Panc1 (cell line): ENCODE results near the gene ATP11A.

ENCODE experiments used
- CTCF ChIP-seq: fragments of 450-650 bp; IDR thresholded peaks from 2 replicates; pipeline ENCODE4 v1.5.1; 2017; ENCODE audit warnings: mild to moderate bottlenecking
- POLR2AphosphoS5 ChIP-seq: IDR thresholded peaks from 2 replicates; pipeline ENCODE4 v1.6.1; 2012; ENCODE audit warnings: mild to moderate bottlenecking, low read depth, low read length, moderate library complexity

DNA sequence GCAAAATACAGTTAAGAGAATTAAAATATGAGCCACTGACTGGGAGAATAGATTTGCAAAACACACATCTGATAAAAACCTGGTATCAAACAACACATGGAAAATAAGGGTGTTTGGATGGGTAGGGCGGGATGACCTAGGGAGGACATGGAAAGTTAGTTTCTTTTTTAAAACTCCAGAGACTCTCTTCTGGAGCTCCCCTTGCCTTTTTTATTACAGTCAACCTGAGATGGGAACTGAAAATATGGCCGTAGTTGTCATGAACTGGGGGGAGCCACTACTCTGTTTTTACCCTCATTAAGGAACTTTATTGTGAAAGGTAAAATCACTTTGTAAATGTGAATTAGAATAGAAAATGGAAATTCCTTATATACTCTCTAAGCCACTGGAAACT lies 113.0 kb downstream of the ATP11A start:
- TF ChIP-seq POLR2AphosphoS5 (no peak), CTCF (no peak)
